Nephron progenitor cell (in vitro differentiated cells): ENCODE data around the gene C10orf143.

Experiments
- DNase-seq: peaks from one replicate; pipeline ENCODE4 v3.0.0; 2021
- H3K27ac Mint-ChIP-seq: 2 replicates; pipeline ENCODE4 v1.8.0; 2021; ENCODE audit warnings: mild to moderate bottlenecking, moderate library complexity, mixed read lengths
- H3K27me3 Mint-ChIP-seq: 2 replicates; pipeline ENCODE4 v1.8.0; 2021; ENCODE audit warnings: mild to moderate bottlenecking, low read depth, mixed read lengths; ENCODE audit not compliant: poor library complexity
- H3K36me3 Mint-ChIP-seq: 2 replicates; pipeline ENCODE4 v1.8.0; 2021; ENCODE audit warnings: low read depth, mixed read lengths
- H3K4me1 Mint-ChIP-seq: 2 replicates; pipeline ENCODE4 v1.8.0; 2021; ENCODE audit warnings: mixed read lengths
- H3K4me3 Mint-ChIP-seq: 2 replicates; pipeline ENCODE4 v1.8.0; 2021; ENCODE audit warnings: mild to moderate bottlenecking, moderate library complexity, mixed read lengths
- H3K9me3 Mint-ChIP-seq: 2 replicates; pipeline ENCODE4 v1.8.0; 2021; ENCODE audit warnings: mild to moderate bottlenecking, moderate library complexity, mixed read lengths
- TF ChIP-seq, protein P1 (sequence below): fragments of 200-600 bp; sonication (generic); IDR thresholded peaks from 2 replicates; pipeline ENCODE4 v1.5.0; 2021; ENCODE audit warnings: antibody characterized with exemption

C10orf143 gene

DNA sequence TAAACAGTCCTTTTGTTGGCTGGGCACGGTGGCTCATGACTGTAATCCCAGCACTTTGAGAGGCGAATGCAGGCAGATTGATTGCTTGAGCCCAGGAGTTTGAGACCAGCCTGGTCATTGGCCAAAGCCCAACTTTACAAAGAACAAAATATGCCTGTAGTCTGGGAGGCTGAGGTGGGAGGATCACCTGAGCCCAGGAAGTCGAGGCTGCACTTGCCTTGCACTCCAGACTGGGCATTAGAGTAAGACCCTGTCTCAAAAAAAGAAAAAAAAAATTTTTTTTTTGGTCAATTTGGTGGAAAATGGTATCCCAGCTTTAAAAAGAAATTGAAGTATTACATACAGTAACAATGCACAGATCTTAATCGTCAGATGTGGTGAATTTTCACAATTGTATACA lies 30.4 kb upstream of the C10orf143 start:
- no peaks in the 10 kb centered on the region for H3K27me3 Mint-ChIP-seq
- H3K9me3 Mint-ChIP-seq = no peaks in the 10 kb centered on the region
- peaks cover 51% of the 10 kb centered on the region for H3K36me3 Mint-ChIP-seq
- H3K4me1 Mint-ChIP-seq = peaks cover 36% of the 10 kb centered on the region
- no peak overlapping the region for H3K4me3 Mint-ChIP-seq
- H3K27ac Mint-ChIP-seq = no peak overlapping the region
- TF ChIP-seq, protein P1, sequence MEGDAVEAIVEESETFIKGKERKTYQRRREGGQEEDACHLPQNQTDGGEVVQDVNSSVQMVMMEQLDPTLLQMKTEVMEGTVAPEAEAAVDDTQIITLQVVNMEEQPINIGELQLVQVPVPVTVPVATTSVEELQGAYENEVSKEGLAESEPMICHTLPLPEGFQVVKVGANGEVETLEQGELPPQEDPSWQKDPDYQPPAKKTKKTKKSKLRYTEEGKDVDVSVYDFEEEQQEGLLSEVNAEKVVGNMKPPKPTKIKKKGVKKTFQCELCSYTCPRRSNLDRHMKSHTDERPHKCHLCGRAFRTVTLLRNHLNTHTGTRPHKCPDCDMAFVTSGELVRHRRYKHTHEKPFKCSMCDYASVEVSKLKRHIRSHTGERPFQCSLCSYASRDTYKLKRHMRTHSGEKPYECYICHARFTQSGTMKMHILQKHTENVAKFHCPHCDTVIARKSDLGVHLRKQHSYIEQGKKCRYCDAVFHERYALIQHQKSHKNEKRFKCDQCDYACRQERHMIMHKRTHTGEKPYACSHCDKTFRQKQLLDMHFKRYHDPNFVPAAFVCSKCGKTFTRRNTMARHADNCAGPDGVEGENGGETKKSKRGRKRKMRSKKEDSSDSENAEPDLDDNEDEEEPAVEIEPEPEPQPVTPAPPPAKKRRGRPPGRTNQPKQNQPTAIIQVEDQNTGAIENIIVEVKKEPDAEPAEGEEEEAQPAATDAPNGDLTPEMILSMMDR = no peak
- DNase-seq = no peak

DNA sequence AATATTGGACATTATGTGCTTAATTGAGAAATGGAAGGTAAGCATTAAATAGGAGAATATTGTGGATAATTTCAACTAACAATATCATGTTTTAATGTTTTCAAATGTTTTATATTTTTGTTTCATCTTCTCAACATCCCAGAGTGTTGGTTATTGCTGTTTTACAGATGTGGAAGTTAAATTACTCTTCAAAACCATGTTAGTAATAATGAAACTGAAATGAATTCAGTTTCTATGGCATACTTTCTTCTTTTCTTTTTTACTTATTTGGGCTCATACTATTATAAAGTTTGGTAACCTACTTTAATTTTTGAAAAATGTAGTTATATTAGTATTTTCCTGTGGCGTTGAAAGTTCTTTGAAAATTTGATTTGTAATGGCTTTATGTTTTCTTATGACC lies 29.8 kb upstream of the C10orf143 start:
- Mint-ChIP-seq H3K9me3 (no peaks in the 10 kb centered on the region), H3K4me1 (peaks cover 38% of the 10 kb centered on the region), H3K36me3 (peaks cover 47% of the 10 kb centered on the region), H3K4me3 (no peak overlapping the region), H3K27ac (no peak overlapping the region), H3K27me3 (no peaks in the 10 kb centered on the region)
- DNase-seq = no peak
- TF ChIP-seq, protein P1 = no peak

DNA sequence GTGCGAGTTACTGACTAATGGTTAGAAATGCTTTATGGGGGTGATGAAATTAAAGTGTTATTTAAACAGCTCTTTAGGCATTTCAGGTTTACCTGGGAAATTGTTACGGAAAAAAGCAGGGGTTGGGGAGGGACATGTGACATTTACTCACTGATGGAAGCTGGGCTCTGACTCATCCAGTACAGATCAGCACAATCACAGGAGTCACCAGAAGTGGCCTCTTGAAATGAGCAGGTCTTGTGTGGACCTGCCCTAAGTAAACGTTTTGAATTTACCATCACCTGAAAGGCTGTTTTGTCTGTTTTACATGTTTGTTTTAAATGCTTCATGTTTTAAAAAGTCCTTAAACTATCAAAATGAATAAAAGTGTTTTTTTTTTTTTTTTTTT lies 27.8 kb upstream of the C10orf143 start:
- Mint-ChIP-seq H3K27ac (no peak overlapping the region), H3K27me3 (peaks cover 10% of the 10 kb centered on the region), H3K4me3 (peak overlapping the region; percentile 89), H3K9me3 (no peaks in the 10 kb centered on the region), H3K36me3 (peaks cover 35% of the 10 kb centered on the region), H3K4me1 (peaks cover 47% of the 10 kb centered on the region)
- TF ChIP-seq, protein P1 = no peak
- no peak for DNase-seq

DNA sequence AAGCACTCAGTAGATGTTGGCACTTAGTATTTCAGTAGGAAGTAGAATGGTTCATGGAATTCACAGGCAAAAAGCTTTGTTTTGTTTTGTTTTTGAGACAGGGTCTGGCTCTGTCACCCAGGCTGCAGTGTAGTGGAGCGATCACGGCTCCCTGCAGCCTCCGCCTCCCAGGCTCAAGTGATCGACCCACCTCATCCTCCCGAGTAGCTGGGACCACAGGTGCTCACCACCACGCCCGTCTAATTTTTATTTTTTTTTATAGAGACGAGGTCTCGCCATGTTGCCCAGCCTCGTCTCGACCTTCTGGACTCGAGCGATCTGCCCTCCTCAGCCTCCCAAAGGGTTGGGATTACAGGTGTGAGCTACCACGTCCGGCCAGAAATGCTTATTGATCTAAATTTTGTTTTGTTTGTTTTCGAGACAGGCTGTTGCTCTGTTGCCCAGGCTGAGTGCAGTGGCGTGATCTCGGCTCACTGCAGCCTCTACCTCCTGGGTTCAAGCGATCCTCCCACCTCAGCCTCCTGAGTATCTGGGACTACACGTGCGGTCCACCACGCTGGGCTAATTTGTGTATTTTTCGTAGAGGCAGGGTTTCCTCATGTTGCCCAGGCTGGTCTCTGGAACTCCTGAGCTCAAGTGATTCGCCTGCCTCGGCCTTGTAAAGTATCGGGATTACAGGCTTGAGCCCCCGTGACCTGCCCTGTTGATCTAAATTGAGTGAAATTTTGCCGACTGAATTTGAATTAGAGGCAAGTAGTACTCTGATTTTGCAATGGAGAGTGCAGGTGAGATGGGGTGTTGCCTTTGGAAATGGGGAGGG lies 27.2 kb upstream of the C10orf143 start:
- TF ChIP-seq, protein P1 = no peak
- Mint-ChIP-seq H3K27me3 (peaks cover 10% of the 10 kb centered on the region), H3K4me1 (peaks cover 46% of the 10 kb centered on the region), H3K4me3 (peak overlapping the region; percentile 89), H3K36me3 (peaks cover 31% of the 10 kb centered on the region), H3K27ac (peak overlapping the region; percentile 87), H3K9me3 (no peaks in the 10 kb centered on the region)
- no peak for DNase-seq

DNA sequence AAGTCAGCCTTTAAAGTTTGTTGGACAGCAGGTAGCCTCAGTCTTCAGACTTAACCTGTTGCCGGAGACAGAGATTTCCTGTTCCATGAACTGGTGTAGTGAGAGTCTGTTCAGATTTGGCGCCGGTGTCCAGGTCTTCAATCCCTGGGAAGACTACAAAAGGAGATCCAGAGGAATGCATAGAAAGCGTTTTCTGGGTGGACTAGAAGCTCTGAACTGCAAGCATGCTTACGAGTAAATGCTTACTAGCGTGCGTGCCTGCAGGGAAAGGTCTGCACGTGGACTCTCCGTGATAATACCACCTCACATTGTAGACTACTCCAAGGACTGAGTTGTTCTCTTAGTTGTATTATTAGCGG lies 26.4 kb upstream of the C10orf143 start:
- Mint-ChIP-seq H3K36me3 (peaks cover 23% of the 10 kb centered on the region), H3K9me3 (no peaks in the 10 kb centered on the region), H3K27me3 (peaks cover 10% of the 10 kb centered on the region), H3K4me1 (peaks cover 38% of the 10 kb centered on the region), H3K27ac (peak overlapping the region; percentile 87), H3K4me3 (peak overlapping the region; percentile 89)
- no peak for DNase-seq
- TF ChIP-seq, protein P1 = no peak
